Measurements from ENCODE around the gene CENPH.

DNA sequence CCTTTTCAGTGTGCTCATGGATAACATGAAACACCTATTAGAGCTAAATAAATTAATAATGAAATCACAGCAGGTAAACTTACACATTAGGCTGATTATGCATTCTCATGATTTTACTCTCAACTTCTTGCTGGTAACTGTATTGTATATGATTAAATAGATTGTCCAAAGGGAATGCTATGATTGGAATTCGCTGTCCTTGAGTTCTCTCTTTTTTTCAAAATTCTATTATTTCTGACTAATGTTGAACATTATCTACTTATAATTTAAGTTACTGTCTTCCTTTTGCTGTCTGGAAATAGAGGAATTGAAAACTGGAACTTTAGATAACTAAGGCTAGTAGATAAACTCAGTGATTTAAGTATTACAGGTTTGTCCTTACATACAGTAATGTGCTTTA lies 13.1 kb downstream of the CENPH start:
- TF ChIP-seq, protein P1, sequence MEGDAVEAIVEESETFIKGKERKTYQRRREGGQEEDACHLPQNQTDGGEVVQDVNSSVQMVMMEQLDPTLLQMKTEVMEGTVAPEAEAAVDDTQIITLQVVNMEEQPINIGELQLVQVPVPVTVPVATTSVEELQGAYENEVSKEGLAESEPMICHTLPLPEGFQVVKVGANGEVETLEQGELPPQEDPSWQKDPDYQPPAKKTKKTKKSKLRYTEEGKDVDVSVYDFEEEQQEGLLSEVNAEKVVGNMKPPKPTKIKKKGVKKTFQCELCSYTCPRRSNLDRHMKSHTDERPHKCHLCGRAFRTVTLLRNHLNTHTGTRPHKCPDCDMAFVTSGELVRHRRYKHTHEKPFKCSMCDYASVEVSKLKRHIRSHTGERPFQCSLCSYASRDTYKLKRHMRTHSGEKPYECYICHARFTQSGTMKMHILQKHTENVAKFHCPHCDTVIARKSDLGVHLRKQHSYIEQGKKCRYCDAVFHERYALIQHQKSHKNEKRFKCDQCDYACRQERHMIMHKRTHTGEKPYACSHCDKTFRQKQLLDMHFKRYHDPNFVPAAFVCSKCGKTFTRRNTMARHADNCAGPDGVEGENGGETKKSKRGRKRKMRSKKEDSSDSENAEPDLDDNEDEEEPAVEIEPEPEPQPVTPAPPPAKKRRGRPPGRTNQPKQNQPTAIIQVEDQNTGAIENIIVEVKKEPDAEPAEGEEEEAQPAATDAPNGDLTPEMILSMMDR (conservative IDR thresholded peaks at IDR 0.05): no peak
- no peak for TF ChIP-seq EZH2 (IDR thresholded peaks at IDR 0.05; ENCODE audit: low read depth)

Measured in PC-9 (cell line).